Loucy (cell line): ENCODE data around the gene FBXL15.

Experiments used
- H2AFZ ChIP-seq: fragments of 200-600 bp; sonication (generic); 2 replicates; pipeline ENCODE4 v1.6.0; 2016; ENCODE audit warnings: antibody characterized with exemption, mild to moderate bottlenecking, low read length, moderate library complexity
- H3F3A ChIP-seq: fragments of 200-600 bp; 2 replicates; pipeline ENCODE4 v1.6.0; 2016; ENCODE audit warnings: antibody characterized with exemption, low read depth, mild to moderate bottlenecking
- H3K27me3 ChIP-seq: fragments of 200-600 bp; sonication (generic); 2 replicates; pipeline ENCODE4 v1.6.1; 2014; ENCODE audit warnings: low read length, mild to moderate bottlenecking; ENCODE audit not compliant: insufficient read depth, poor library complexity, severe bottlenecking
- H3K36me3 ChIP-seq: fragments of 200-600 bp; sonication (generic); 2 replicates; pipeline ENCODE4 v1.6.1; 2016; ENCODE audit warnings: low read length; ENCODE audit not compliant: insufficient read depth
- H3K4me1 ChIP-seq: fragments of 200-600 bp; sonication (generic); 2 replicates; pipeline ENCODE4 v1.5.1; 2014; ENCODE audit warnings: low read length, mild to moderate bottlenecking; ENCODE audit not compliant: insufficient read depth, poor library complexity, severe bottlenecking
- H3K4me2 ChIP-seq: fragments of 200-600 bp; sonication (generic); 2 replicates; pipeline ENCODE4 v1.6.0; 2014; ENCODE audit warnings: antibody characterized with exemption, low read length, low read depth, mild to moderate bottlenecking; ENCODE audit not compliant: poor library complexity, severe bottlenecking
- H3K4me3 ChIP-seq: fragments of 200-600 bp; sonication (generic); 2 replicates; pipeline ENCODE4 v1.5.1; 2014; ENCODE audit warnings: low read length, mild to moderate bottlenecking, mixed read lengths; ENCODE audit not compliant: poor library complexity, severe bottlenecking
- H3K79me2 ChIP-seq: fragments of 200-600 bp; sonication (generic); 2 replicates; pipeline ENCODE4 v1.6.1; 2014; ENCODE audit warnings: low read length; ENCODE audit not compliant: insufficient read depth
- H3K9ac ChIP-seq: fragments of 200-600 bp; sonication (generic); 2 replicates; pipeline ENCODE4 v1.6.0; 2014; ENCODE audit warnings: mild to moderate bottlenecking, low read depth, low read length, moderate library complexity; ENCODE audit not compliant: poor library complexity, severe bottlenecking
- H3K9me2 ChIP-seq: fragments of 200-600 bp; sonication (generic); replicated peaks from 2 replicates; pipeline ENCODE4 v1.6.1; 2016; ENCODE audit warnings: low read depth, low read length, mixed read lengths
- H3K9me3 ChIP-seq: fragments of 200-600 bp; sonication (generic); 2 replicates; pipeline ENCODE4 v1.6.1; 2014; ENCODE audit warnings: mild to moderate bottlenecking, antibody characterized with exemption, low read length, low read depth; ENCODE audit not compliant: insufficient read depth
- H4K20me1 ChIP-seq: fragments of 200-600 bp; sonication (generic); 2 replicates; pipeline ENCODE4 v1.6.0; 2014; ENCODE audit warnings: antibody characterized with exemption, low read length, mild to moderate bottlenecking; ENCODE audit not compliant: insufficient read depth, poor library complexity, severe bottlenecking
- CTCF ChIP-seq: fragments of 200-600 bp; sonication (generic); conservative IDR thresholded peaks from 2 replicates; pipeline ENCODE4 v1.5.1; 2014; ENCODE audit warnings: mild to moderate bottlenecking, antibody characterized with exemption, low read length
- EZH2phosphoT487 ChIP-seq: fragments of 200-600 bp; IDR thresholded peaks from 2 replicates; pipeline ENCODE4 v1.6.1; 2018; ENCODE audit warnings: antibody characterized with exemption, mild to moderate bottlenecking, moderate library complexity, borderline replicate concordance

Gene FBXL15, protein sequence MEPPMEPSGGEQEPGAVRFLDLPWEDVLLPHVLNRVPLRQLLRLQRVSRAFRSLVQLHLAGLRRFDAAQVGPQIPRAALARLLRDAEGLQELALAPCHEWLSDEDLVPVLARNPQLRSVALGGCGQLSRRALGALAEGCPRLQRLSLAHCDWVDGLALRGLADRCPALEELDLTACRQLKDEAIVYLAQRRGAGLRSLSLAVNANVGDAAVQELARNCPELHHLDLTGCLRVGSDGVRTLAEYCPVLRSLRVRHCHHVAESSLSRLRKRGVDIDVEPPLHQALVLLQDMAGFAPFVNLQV

GRCh38 chr10:102420714-102421506 is at the start of gene FBXL15:
FBXL15 (plus strand) TSS chr10:102420836; CDS start chr10:102421130, 294 bp downstream.
- H4K20me1 ChIP-seq, result no peaks in the 10 kb centered on the region

GRCh38 chr10:102371295-102371694 is 49.3 kb upstream of the FBXL15 start:
- TF ChIP-seq CTCF (no peak), EZH2phosphoT487 (no peak)
- Histone ChIP-seq H4K20me1 (no peaks in the 10 kb centered on the region), H3K4me3 (no peak overlapping the region), H3K9me3 (no peaks in the 10 kb centered on the region), H2AFZ (no peak overlapping the region), H3K79me2 (no peaks in the 10 kb centered on the region), H3K36me3 (peaks cover 76% of the 10 kb centered on the region; the same call in 1 of the 2 replicates), H3F3A (no peaks in the 10 kb centered on the region), H3K27me3 (no peaks in the 10 kb centered on the region), H3K9me2 (no peaks in the 10 kb centered on the region), H3K4me2 (no peak overlapping the region), H3K9ac (no peak overlapping the region), H3K4me1 (no peaks in the 10 kb centered on the region)

More at GRCh38 chr10:102420714-102421506, at the start of gene FBXL15:
- Histone ChIP-seq H3K9me2 (no peaks in the 10 kb centered on the region), H3K27me3 (no peaks in the 10 kb centered on the region), H3K9ac (peak within 1 kb of the TSS; percentile 76), H3K4me1 (peaks cover 25% of the 10 kb centered on the region), H3K9me3 (no peaks in the 10 kb centered on the region), H3K79me2 (peaks cover 19% of the 10 kb centered on the region), H3K36me3 (no peaks in the 10 kb centered on the region; the same call in 1 of the 2 replicates), H3K4me3 (peak within 1 kb of the TSS; percentile 79), H2AFZ (peak within 1 kb of the TSS; percentile 89), H3F3A (no peaks in the 10 kb centered on the region), H3K4me2 (peak within 1 kb of the TSS; percentile 97)
- TF ChIP-seq EZH2phosphoT487 (no peak), CTCF (no peak)

GRCh38 chr10:102375250-102375649 is 45.4 kb upstream of the FBXL15 start:
- Histone ChIP-seq H3F3A (no peaks in the 10 kb centered on the region), H3K9ac (no peak overlapping the region), H3K79me2 (no peaks in the 10 kb centered on the region), H3K4me3 (no peak overlapping the region), H3K9me3 (no peaks in the 10 kb centered on the region), H3K4me1 (no peaks in the 10 kb centered on the region), H2AFZ (no peak overlapping the region), H3K27me3 (no peaks in the 10 kb centered on the region), H3K9me2 (no peaks in the 10 kb centered on the region), H4K20me1 (no peaks in the 10 kb centered on the region), H3K36me3 (peaks cover 68% of the 10 kb centered on the region; the same call in 1 of the 2 replicates), H3K4me2 (no peak overlapping the region)
- TF ChIP-seq CTCF (no peak), EZH2phosphoT487 (no peak)
